ENCODE data around the gene ITGB5. TPM values are rescaled to one million over a fixed set of nuclear protein-coding genes. Genes with fewer than 3 reads are reported as not detected.

The ITGB5 gene
- total RNA-seq, 4 donors from 2014 or later: 155 to 452 (median 234) TPM

GRCh38 chr3:124878561-124879336 is 8.4 kb downstream of the ITGB5 start:
- TF ChIP-seq, protein P1, sequence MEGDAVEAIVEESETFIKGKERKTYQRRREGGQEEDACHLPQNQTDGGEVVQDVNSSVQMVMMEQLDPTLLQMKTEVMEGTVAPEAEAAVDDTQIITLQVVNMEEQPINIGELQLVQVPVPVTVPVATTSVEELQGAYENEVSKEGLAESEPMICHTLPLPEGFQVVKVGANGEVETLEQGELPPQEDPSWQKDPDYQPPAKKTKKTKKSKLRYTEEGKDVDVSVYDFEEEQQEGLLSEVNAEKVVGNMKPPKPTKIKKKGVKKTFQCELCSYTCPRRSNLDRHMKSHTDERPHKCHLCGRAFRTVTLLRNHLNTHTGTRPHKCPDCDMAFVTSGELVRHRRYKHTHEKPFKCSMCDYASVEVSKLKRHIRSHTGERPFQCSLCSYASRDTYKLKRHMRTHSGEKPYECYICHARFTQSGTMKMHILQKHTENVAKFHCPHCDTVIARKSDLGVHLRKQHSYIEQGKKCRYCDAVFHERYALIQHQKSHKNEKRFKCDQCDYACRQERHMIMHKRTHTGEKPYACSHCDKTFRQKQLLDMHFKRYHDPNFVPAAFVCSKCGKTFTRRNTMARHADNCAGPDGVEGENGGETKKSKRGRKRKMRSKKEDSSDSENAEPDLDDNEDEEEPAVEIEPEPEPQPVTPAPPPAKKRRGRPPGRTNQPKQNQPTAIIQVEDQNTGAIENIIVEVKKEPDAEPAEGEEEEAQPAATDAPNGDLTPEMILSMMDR (IDR thresholded peaks at IDR 0.05): no peak
- DNase-seq (ENCODE audit: low spot score) (no peak), ATAC-seq (ENCODE audit: low FRiP score) (peak; percentile 93)

DNA sequence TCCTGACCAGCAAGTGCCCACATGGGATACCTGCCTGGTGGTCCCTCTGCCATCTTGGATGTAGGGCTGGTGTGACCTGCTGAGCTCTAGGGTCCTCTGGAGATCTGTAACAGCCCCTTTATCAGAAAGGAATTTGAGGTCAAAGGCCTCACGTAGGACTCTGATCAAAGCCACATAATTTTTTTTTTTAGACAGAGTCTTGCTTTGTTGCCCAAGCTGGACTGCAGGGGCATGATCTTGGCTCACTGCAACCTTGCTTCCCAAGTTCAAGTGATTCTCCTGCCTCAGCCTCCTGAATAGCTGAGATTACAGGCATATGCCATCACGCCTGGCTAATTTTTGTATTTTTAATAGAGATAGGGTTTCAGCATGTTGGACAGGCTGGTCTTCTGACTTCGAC is 9.5 kb downstream of the ITGB5 start:
- DNase-seq (ENCODE audit: low spot score): no peak
- ATAC-seq (ENCODE audit: low FRiP score): no peak
- TF ChIP-seq, protein P1 (IDR thresholded peaks at IDR 0.05): no peak

GRCh38 chr3:124876401-124876878 is 10.7 kb downstream of the ITGB5 start:
- DNase-seq (ENCODE audit: low spot score) (no peak), ATAC-seq (ENCODE audit: low FRiP score) (no peak)
- TF ChIP-seq, protein P1 (IDR thresholded peaks at IDR 0.05): no peak

DNA sequence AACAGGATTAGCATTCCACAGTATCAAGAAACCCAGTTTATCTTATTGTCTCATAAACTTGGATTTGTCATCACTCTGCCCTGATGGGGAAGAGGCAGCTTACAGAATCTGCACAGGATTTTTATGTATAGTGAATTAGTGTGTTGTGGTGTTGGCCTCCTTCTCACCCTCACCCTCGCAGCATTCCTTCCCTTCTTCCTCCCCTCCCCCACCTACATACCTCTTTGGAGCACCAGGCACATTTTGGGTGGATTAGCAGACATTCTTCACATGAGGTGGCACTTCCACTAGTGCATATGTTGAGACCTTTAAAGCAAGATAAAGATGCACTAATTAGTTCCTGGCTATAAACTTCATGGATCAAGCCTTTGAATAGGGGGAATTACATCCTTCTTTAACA is 13.9 kb downstream of the ITGB5 start:
- no peak for DNase-seq (ENCODE audit: low spot score)
- TF ChIP-seq, protein P1 (IDR thresholded peaks at IDR 0.05): no peak
- no peak for ATAC-seq (ENCODE audit: low FRiP score)

DNA sequence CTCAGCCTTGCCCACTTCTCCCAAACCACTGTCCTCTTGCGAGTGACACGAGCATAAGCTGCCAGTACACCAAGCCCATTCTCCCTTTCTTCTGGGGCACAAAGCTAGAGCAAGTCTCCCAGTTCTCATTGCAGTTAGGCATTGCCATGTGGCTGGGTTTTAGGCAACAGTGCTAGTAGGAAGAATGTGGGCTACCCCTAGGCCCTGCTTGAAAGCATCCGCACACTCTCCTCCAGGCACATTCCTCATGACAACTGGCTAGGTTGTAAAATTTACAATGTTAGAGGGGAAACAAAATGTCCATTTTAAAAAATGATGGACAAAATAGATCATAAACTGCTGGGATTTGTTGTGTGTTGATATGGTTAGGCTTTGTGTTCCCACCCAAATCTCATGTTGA is 19.7 kb downstream of the ITGB5 start:
- ATAC-seq (ENCODE audit: low FRiP score) (no peak), DNase-seq (ENCODE audit: low spot score) (no peak)
- TF ChIP-seq, protein P1 (IDR thresholded peaks at IDR 0.05): no peak

DNA sequence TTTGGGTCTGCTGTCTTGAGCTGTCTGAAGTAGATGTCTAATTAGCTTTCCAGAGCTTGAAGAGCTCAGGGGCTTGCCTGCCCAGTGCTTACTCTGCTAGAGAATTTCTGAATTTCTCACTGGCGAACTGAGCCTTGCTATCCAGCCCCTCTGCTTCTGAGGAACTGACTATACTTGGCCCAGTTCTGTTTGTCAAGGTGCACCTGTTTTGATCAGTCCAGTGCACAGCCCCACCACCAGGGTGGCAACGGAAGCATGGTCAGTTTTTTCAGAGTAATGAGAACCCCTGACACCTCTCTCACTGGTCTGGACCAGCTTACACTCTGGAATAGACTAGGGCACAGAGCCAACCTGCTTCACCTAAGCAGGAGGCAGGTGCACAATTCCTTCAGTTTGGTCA is 25.2 kb downstream of the ITGB5 start:
- ATAC-seq (ENCODE audit: low FRiP score): no peak
- DNase-seq (ENCODE audit: low spot score): no peak
- TF ChIP-seq, protein P1 (IDR thresholded peaks at IDR 0.05): no peak

DNA sequence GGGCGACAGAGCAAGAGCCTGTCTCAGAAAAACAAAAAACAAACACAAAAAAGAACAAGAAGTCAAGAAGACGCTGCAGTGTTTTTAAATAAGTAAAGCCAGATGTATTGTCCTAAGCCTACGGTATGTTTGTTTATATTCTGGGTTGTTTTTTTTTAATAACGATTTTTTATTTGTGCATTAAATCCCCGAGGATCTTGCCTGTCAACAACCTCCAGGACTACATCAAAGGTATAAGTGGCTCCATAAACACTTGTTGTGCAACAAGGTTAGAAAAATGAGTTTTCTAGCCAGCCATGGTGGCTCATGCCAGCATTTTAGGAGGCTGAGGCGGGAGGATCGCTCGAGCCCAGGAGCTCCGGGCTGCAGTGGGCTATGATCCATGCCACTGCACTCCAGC is 26.1 kb downstream of the ITGB5 start:
- TF ChIP-seq, protein P1 (IDR thresholded peaks at IDR 0.05): no peak
- DNase-seq (ENCODE audit: low spot score): no peak
- ATAC-seq (ENCODE audit: low FRiP score): no peak
